Activated T-helper 1 cell treated with Interleukin-2 at 50 U/mL for 16 hours (primary cell): ENCODE data around the gene CAMSAP3.
"Not testable (repeated sequence)": the region's sequence is repeated elsewhere in the genome, so short reads cannot be mapped to it uniquely, and the experiment has no call there.

ENCODE experiments used
- DNase-seq: peaks from one replicate; pipeline ENCODE4 v3.0.0-alpha.2; 2020; ENCODE audit warnings: low read depth

CAMSAP3 gene

GRCh38 chr19:7632340-7633203 lies 36.9 kb downstream of the CAMSAP3 start:
- no peak for DNase-seq

GRCh38 chr19:7633698-7634097 lies 38.0 kb downstream of the CAMSAP3 start, which contains the start of gene PCP2:
TSS of gene PCP2 (minus strand) at chr19:7633719. CDS start at chr19:7633457, 262 bp downstream.
- DNase-seq: no peak

- no peak for DNase-seq
These were observed 40.0 kb downstream of the CAMSAP3 start for GRCh38 chr19:7635670-7636069.

GRCh38 chr19:7636317-7636690 lies 40.6 kb downstream of the CAMSAP3 start:
- no peak for DNase-seq

GRCh38 chr19:7636691-7637373 lies 41.2 kb downstream of the CAMSAP3 start, which contains the start of gene STXBP2:
TSS of gene STXBP2 (plus strand) at chr19:7637110. CDS start at chr19:7637150, 40 bp downstream.
- peak; percentile 93 for DNase-seq

GRCh38 chr19:7637374-7638256 lies 42.0 kb downstream of the CAMSAP3 start:
- no peak for DNase-seq

GRCh38 chr19:7638802-7639465 lies 43.3 kb downstream of the CAMSAP3 start:
- DNase-seq: no peak

GRCh38 chr19:7639863-7640348 lies 44.2 kb downstream of the CAMSAP3 start:
- DNase-seq: no peak

GRCh38 chr19:7640803-7641202 lies 45.1 kb downstream of the CAMSAP3 start:
- no peak for DNase-seq

- no peak for DNase-seq
These were observed 45.9 kb downstream of the CAMSAP3 start for GRCh38 chr19:7641290-7642276.

GRCh38 chr19:7642295-7643030 lies 46.8 kb downstream of the CAMSAP3 start:
- DNase-seq: no peak

- no peak for DNase-seq
These were observed 47.4 kb downstream of the CAMSAP3 start for GRCh38 chr19:7643031-7643415.

- DNase-seq: not testable (repeated sequence)
These were observed 48.2 kb downstream of the CAMSAP3 start for GRCh38 chr19:7643629-7644549.

GRCh38 chr19:7644550-7644877 lies 48.9 kb downstream of the CAMSAP3 start:
- DNase-seq: no peak

GRCh38 chr19:7645163-7645562 lies 49.5 kb downstream of the CAMSAP3 start:
- DNase-seq: no peak

- DNase-seq: no peak
These were observed 50.2 kb downstream of the CAMSAP3 start for GRCh38 chr19:7645656-7646425.

- DNase-seq: no peak
These were observed 50.7 kb downstream of the CAMSAP3 start for GRCh38 chr19:7646426-7646700.

GRCh38 chr19:7647156-7647555 lies 51.5 kb downstream of the CAMSAP3 start:
- DNase-seq: no peak
